Measurements from ENCODE around the gene STK16. TPM values are rescaled to one million over a fixed set of nuclear protein-coding genes. Genes with fewer than 3 reads are reported as not detected.

The STK16 gene
- total and polyA plus RNA-seq, 2 of the 13 experiments (the other 11 are each of a cell fraction or from before 2014, with no cell fraction given) = 28.0 to 50.9 TPM

DNA sequence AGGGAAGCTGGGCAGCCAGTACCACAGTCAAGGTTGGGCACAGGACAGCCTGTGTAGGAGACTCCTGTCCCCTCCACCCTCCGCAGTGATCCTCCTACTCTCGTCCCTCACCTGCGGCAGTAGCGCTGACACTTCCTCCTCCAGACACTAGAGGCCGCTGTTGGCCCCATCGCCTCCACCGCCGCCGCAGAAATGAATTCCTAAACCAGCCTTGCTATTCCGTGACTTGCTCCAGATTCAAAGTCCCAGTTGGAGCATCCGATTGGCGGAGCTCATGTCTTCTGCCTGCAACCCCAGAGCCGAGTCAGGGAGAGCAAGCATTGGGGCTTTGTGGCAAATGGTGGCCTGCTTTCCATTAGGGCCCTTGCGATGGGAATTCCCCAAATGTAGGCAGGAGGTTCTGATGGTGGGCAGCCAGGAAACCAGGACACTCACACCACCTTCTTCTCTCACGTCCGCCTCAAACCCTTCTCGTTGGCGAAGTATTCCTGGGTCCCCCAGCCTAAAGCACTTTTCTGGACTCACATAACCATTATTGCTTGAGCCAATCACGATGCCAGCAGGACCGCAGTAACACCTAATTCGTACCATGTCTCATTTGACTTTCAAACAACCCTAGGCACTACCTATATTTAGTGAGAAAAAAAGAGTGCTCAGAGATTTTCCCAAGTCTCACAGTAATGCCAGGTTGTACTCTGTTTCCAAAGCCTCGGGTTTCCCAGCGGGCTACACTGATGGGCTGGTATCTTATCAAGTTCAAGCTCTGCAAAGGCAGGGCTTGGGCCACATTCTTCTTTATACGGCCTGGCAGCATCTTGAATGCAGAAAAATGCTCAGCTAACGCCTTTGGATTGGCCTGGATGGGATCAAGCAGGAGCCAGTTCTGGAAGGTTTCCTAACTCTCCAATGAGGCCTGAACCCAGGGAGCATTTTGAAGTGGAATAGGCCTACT lies 32.7 kb downstream of the STK16 start (continued):
- TF ChIP-seq, protein P1, sequence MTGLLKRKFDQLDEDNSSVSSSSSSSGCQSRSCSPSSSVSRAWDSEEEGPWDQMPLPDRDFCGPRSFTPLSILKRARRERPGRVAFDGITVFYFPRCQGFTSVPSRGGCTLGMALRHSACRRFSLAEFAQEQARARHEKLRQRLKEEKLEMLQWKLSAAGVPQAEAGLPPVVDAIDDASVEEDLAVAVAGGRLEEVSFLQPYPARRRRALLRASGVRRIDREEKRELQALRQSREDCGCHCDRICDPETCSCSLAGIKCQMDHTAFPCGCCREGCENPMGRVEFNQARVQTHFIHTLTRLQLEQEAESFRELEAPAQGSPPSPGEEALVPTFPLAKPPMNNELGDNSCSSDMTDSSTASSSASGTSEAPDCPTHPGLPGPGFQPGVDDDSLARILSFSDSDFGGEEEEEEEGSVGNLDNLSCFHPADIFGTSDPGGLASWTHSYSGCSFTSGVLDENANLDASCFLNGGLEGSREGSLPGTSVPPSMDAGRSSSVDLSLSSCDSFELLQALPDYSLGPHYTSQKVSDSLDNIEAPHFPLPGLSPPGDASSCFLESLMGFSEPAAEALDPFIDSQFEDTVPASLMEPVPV (CRISPR knock-in tag; IDR thresholded peaks at IDR 0.05) = no peak
- TF ChIP-seq ZSCAN31 (CRISPR knock-in tag; IDR thresholded peaks at IDR 0.05; ENCODE audit: low read depth) = no peak
- TF ChIP-seq ZNF260 (CRISPR knock-in tag; IDR thresholded peaks at IDR 0.05; ENCODE audit: borderline replicate concordance, low read depth) = no peak
- no peak for TF ChIP-seq ZNF652 (CRISPR knock-in tag; IDR thresholded peaks at IDR 0.05; ENCODE audit: borderline replicate concordance, low read depth)
- no peak for TF ChIP-seq PAWR (CRISPR knock-in tag; IDR thresholded peaks at IDR 0.05; ENCODE audit: borderline replicate concordance)
- TF ChIP-seq SNAI1 (CRISPR knock-in tag; IDR thresholded peaks at IDR 0.05; ENCODE audit: borderline replicate concordance) = no peak
- TF ChIP-seq RFX1 (IDR thresholded peaks at IDR 0.05) = no peak
- TF ChIP-seq, protein P2, sequence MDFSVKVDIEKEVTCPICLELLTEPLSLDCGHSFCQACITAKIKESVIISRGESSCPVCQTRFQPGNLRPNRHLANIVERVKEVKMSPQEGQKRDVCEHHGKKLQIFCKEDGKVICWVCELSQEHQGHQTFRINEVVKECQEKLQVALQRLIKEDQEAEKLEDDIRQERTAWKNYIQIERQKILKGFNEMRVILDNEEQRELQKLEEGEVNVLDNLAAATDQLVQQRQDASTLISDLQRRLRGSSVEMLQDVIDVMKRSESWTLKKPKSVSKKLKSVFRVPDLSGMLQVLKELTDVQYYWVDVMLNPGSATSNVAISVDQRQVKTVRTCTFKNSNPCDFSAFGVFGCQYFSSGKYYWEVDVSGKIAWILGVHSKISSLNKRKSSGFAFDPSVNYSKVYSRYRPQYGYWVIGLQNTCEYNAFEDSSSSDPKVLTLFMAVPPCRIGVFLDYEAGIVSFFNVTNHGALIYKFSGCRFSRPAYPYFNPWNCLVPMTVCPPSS (IDR thresholded peaks at IDR 0.05) = no peak
- TF ChIP-seq, protein P3, sequence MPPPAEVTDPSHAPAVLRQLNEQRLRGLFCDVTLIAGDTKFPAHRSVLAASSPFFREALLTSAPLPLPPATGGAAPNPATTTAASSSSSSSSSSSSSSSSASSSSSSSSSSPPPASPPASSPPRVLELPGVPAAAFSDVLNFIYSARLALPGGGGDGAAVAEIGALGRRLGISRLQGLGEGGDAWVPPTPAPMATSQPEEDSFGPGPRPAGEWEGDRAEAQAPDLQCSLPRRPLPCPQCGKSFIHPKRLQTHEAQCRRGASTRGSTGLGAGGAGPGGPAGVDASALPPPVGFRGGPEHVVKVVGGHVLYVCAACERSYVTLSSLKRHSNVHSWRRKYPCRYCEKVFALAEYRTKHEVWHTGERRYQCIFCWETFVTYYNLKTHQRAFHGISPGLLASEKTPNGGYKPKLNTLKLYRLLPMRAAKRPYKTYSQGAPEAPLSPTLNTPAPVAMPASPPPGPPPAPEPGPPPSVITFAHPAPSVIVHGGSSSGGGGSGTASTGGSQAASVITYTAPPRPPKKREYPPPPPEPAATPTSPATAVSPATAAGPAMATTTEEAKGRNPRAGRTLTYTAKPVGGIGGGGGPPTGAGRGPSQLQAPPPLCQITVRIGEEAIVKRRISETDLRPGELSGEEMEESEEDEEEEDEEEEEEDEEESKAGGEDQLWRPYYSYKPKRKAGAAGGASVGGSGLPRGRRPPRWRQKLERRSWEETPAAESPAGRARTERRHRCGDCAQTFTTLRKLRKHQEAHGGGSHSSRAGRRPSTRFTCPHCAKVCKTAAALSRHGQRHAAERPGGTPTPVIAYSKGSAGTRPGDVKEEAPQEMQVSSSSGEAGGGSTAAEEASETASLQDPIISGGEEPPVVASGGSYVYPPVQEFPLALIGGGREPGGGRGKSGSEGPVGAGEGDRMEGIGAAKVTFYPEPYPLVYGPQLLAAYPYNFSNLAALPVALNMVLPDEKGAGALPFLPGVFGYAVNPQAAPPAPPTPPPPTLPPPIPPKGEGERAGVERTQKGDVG (CRISPR knock-in tag; IDR thresholded peaks at IDR 0.05; ENCODE audit: borderline replicate concordance) = no peak
- TF ChIP-seq, protein P4, sequence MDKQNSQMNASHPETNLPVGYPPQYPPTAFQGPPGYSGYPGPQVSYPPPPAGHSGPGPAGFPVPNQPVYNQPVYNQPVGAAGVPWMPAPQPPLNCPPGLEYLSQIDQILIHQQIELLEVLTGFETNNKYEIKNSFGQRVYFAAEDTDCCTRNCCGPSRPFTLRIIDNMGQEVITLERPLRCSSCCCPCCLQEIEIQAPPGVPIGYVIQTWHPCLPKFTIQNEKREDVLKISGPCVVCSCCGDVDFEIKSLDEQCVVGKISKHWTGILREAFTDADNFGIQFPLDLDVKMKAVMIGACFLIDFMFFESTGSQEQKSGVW (CRISPR knock-in tag; IDR thresholded peaks at IDR 0.05; ENCODE audit: borderline replicate concordance) = no peak
- no peak for TF ChIP-seq SOX5 (CRISPR knock-in tag; IDR thresholded peaks at IDR 0.05; ENCODE audit: borderline replicate concordance)
- TF ChIP-seq, protein P5, sequence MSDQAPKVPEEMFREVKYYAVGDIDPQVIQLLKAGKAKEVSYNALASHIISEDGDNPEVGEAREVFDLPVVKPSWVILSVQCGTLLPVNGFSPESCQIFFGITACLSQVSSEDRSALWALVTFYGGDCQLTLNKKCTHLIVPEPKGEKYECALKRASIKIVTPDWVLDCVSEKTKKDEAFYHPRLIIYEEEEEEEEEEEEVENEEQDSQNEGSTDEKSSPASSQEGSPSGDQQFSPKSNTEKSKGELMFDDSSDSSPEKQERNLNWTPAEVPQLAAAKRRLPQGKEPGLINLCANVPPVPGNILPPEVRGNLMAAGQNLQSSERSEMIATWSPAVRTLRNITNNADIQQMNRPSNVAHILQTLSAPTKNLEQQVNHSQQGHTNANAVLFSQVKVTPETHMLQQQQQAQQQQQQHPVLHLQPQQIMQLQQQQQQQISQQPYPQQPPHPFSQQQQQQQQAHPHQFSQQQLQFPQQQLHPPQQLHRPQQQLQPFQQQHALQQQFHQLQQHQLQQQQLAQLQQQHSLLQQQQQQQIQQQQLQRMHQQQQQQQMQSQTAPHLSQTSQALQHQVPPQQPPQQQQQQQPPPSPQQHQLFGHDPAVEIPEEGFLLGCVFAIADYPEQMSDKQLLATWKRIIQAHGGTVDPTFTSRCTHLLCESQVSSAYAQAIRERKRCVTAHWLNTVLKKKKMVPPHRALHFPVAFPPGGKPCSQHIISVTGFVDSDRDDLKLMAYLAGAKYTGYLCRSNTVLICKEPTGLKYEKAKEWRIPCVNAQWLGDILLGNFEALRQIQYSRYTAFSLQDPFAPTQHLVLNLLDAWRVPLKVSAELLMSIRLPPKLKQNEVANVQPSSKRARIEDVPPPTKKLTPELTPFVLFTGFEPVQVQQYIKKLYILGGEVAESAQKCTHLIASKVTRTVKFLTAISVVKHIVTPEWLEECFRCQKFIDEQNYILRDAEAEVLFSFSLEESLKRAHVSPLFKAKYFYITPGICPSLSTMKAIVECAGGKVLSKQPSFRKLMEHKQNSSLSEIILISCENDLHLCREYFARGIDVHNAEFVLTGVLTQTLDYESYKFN (CRISPR knock-in tag; conservative IDR thresholded peaks at IDR 0.05) = peak; percentile 23; the same call in 1 of the 2 replicates
- TF ChIP-seq ZNF792 (CRISPR knock-in tag; IDR thresholded peaks at IDR 0.05) = no peak
- TF ChIP-seq ETV5 (CRISPR knock-in tag; IDR thresholded peaks at IDR 0.05; ENCODE audit: borderline replicate concordance) = no peak
- TF ChIP-seq NRL (CRISPR knock-in tag; IDR thresholded peaks at IDR 0.05; ENCODE audit: borderline replicate concordance) = no peak; the same call in 1 of the 2 replicates
- no peak for TF ChIP-seq ZNF17 (CRISPR knock-in tag; IDR thresholded peaks at IDR 0.05)
- TF ChIP-seq ZFP41 (CRISPR knock-in tag; IDR thresholded peaks at IDR 0.05; ENCODE audit: borderline replicate concordance) = no peak
- TF ChIP-seq SMAD9 (CRISPR knock-in tag; IDR thresholded peaks at IDR 0.05) = 0 out of 2 replicates have a peak, but pooled peaks have one; percentile 57
